ENCODE data around the gene CLEC16A.

Gene CLEC16A

GRCh38 chr16:10944249-10945064 lies at the start of gene CLEC16A:
TSS of gene CLEC16A (plus strand) at chr16:10944564. CDS start at chr16:10944718, 154 bp downstream.
- H3K36me3 Mint-ChIP-seq (ENCODE audit: low read depth) = peaks cover 37% of the 10 kb centered on the region
- DNase-seq = peak; percentile 98
- no peaks in the 10 kb centered on the region for H3K9me3 Mint-ChIP-seq
- no peaks in the 10 kb centered on the region for H3K27me3 Mint-ChIP-seq
- H3K4me3 Mint-ChIP-seq = peak within 1 kb of the TSS; percentile 94
- H3K4me1 Mint-ChIP-seq (ENCODE audit: low read depth) = peaks cover 68% of the 10 kb centered on the region
- peak within 1 kb of the TSS; percentile 88 for H3K27ac Mint-ChIP-seq

DNA sequence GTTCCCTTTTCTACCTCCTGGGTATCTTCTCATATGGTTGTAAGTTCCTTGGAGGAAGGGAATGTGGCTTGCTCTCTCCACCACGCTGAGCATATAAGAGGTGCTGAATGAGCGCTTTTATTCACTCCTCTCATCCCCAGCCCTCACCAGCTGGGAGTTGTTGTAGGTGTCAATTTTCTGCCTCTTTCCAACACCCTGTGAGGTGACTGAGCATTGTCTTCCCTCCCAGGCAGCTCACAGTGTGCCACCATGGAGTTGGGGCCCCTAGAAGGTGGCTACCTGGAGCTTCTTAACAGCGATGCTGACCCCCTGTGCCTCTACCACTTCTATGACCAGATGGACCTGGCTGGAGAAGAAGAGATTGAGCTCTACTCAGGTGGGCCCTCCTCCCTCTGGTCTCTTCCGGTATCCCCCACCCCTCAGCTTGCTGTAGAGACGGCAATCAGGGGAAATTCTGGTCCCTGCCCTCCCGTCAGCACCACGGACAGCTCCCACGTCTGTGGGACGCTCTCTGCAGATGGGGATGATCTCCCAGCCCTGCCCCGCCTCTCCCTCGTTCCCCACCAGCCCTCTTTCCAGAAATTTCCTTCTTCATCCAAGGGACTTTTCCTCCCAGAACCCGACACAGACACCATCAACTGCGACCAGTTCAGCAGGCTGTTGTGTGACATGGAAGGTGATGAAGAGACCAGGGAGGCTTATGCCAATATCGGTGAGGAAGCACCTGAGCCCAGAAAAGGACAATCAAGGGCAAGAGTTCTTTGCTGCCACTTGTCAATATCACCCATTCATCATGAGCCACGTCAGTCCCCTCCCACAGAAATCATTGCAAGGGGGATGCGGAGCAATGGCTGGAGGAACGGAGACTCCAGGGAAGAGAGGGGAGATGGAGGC lies 49.1 kb upstream of the CLEC16A start:
- H3K36me3 Mint-ChIP-seq (ENCODE audit: low read depth) = no peaks in the 10 kb centered on the region
- no peak overlapping the region for H3K27ac Mint-ChIP-seq
- no peaks in the 10 kb centered on the region for H3K9me3 Mint-ChIP-seq
- H3K4me3 Mint-ChIP-seq = no peak overlapping the region
- peak; percentile 43 for DNase-seq
- H3K27me3 Mint-ChIP-seq = peaks cover 23% of the 10 kb centered on the region
- no peaks in the 10 kb centered on the region for H3K4me1 Mint-ChIP-seq (ENCODE audit: low read depth)

DNA sequence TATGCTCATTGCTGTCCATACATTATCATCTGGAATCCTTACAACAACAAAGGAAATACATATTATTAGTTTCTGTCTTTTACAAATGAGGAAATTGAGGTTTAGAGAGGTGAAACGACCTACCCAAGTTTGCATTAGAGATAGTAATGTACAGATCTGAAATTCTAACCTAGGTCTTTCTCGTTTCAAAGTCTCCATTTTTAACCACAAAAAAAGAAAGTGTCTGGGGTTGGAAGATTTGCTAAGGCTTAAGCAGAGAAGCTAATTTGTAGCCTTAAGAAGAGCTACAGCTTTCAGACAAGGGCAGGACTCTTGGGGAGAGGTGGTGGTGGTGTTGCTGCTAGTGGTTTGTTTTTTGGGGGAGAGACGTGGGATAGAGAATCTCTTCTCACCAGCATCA lies 48.2 kb upstream of the CLEC16A start:
- H3K27ac Mint-ChIP-seq = no peak overlapping the region
- no peak for DNase-seq
- H3K4me1 Mint-ChIP-seq (ENCODE audit: low read depth) = no peaks in the 10 kb centered on the region
- no peaks in the 10 kb centered on the region for H3K36me3 Mint-ChIP-seq (ENCODE audit: low read depth)
- no peak overlapping the region for H3K4me3 Mint-ChIP-seq
- no peaks in the 10 kb centered on the region for H3K9me3 Mint-ChIP-seq
- peaks cover 14% of the 10 kb centered on the region for H3K27me3 Mint-ChIP-seq

GRCh38 chr16:10896723-10897122 lies 47.6 kb upstream of the CLEC16A start:
- H3K4me1 Mint-ChIP-seq (ENCODE audit: low read depth) = no peaks in the 10 kb centered on the region
- H3K27me3 Mint-ChIP-seq = peaks cover 10% of the 10 kb centered on the region
- no peaks in the 10 kb centered on the region for H3K9me3 Mint-ChIP-seq
- H3K27ac Mint-ChIP-seq = no peak overlapping the region
- no peaks in the 10 kb centered on the region for H3K36me3 Mint-ChIP-seq (ENCODE audit: low read depth)
- H3K4me3 Mint-ChIP-seq = no peak overlapping the region
- no peak for DNase-seq

GRCh38 chr16:10897134-10897533 lies 47.2 kb upstream of the CLEC16A start:
- peaks cover 7% of the 10 kb centered on the region for H3K27me3 Mint-ChIP-seq
- no peak overlapping the region for H3K27ac Mint-ChIP-seq
- no peaks in the 10 kb centered on the region for H3K4me1 Mint-ChIP-seq (ENCODE audit: low read depth)
- no peak for DNase-seq
- no peaks in the 10 kb centered on the region for H3K9me3 Mint-ChIP-seq
- no peak overlapping the region for H3K4me3 Mint-ChIP-seq
- no peaks in the 10 kb centered on the region for H3K36me3 Mint-ChIP-seq (ENCODE audit: low read depth)

GRCh38 chr16:10902999-10903398 lies 41.4 kb upstream of the CLEC16A start:
- Mint-ChIP-seq H3K36me3 (ENCODE audit: low read depth) (no peaks in the 10 kb centered on the region), H3K9me3 (peaks cover 8% of the 10 kb centered on the region), H3K4me1 (ENCODE audit: low read depth) (no peaks in the 10 kb centered on the region), H3K27ac (no peak overlapping the region), H3K4me3 (no peak overlapping the region), H3K27me3 (no peaks in the 10 kb centered on the region)
- DNase-seq = no peak

DNA sequence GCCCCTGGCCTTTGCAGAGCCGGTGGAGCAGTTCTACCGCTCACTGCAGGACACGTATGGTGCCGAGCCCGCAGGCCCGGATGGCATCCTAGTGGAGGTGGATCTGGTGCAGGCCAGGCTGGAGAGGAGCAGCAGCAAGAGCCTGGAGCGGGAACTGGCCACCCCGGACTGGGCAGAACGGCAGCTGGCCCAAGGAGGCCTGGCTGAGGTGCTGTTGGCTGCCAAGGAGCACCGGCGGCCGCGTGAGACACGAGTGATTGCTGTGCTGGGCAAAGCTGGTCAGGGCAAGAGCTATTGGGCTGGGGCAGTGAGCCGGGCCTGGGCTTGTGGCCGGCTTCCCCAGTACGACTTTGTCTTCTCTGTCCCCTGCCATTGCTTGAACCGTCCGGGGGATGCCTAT lies 37.9 kb upstream of the CLEC16A start:
- no peaks in the 10 kb centered on the region for H3K4me1 Mint-ChIP-seq (ENCODE audit: low read depth)
- H3K27ac Mint-ChIP-seq = no peak overlapping the region
- H3K27me3 Mint-ChIP-seq = no peaks in the 10 kb centered on the region
- H3K4me3 Mint-ChIP-seq = no peak overlapping the region
- no peak for DNase-seq
- H3K36me3 Mint-ChIP-seq (ENCODE audit: low read depth) = no peaks in the 10 kb centered on the region
- H3K9me3 Mint-ChIP-seq = peaks cover 8% of the 10 kb centered on the region

DNA sequence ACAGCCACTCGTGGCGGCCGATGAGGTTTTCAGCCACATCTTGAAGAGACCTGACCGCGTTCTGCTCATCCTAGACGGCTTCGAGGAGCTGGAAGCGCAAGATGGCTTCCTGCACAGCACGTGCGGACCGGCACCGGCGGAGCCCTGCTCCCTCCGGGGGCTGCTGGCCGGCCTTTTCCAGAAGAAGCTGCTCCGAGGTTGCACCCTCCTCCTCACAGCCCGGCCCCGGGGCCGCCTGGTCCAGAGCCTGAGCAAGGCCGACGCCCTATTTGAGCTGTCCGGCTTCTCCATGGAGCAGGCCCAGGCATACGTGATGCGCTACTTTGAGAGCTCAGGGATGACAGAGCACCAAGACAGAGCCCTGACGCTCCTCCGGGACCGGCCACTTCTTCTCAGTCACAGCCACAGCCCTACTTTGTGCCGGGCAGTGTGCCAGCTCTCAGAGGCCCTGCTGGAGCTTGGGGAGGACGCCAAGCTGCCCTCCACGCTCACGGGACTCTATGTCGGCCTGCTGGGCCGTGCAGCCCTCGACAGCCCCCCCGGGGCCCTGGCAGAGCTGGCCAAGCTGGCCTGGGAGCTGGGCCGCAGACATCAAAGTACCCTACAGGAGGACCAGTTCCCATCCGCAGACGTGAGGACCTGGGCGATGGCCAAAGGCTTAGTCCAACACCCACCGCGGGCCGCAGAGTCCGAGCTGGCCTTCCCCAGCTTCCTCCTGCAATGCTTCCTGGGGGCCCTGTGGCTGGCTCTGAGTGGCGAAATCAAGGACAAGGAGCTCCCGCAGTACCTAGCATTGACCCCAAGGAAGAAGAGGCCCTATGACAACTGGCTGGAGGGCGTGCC lies 37.2 kb upstream of the CLEC16A start:
- no peak for DNase-seq
- Mint-ChIP-seq H3K4me1 (ENCODE audit: low read depth) (no peaks in the 10 kb centered on the region), H3K4me3 (no peak overlapping the region), H3K36me3 (ENCODE audit: low read depth) (no peaks in the 10 kb centered on the region), H3K27ac (no peak overlapping the region), H3K27me3 (no peaks in the 10 kb centered on the region), H3K9me3 (peaks cover 8% of the 10 kb centered on the region)

DNA sequence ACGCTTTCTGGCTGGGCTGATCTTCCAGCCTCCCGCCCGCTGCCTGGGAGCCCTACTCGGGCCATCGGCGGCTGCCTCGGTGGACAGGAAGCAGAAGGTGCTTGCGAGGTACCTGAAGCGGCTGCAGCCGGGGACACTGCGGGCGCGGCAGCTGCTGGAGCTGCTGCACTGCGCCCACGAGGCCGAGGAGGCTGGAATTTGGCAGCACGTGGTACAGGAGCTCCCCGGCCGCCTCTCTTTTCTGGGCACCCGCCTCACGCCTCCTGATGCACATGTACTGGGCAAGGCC lies 36.7 kb upstream of the CLEC16A start:
- H3K36me3 Mint-ChIP-seq (ENCODE audit: low read depth) = no peaks in the 10 kb centered on the region

GRCh38 chr16:10911267-10911666 lies 33.1 kb upstream of the CLEC16A start:
- Mint-ChIP-seq H3K27ac (no peak overlapping the region), H3K4me1 (ENCODE audit: low read depth) (peaks cover 11% of the 10 kb centered on the region), H3K4me3 (no peak overlapping the region), H3K36me3 (ENCODE audit: low read depth) (no peaks in the 10 kb centered on the region), H3K9me3 (no peaks in the 10 kb centered on the region), H3K27me3 (no peaks in the 10 kb centered on the region)
- no peak for DNase-seq

More for the DNA sequence above, 36.7 kb upstream of the CLEC16A start:
- H3K9me3 Mint-ChIP-seq = peaks cover 6% of the 10 kb centered on the region
- no peaks in the 10 kb centered on the region for H3K4me1 Mint-ChIP-seq (ENCODE audit: low read depth)
- H3K27ac Mint-ChIP-seq = no peak overlapping the region
- H3K27me3 Mint-ChIP-seq = no peaks in the 10 kb centered on the region
- H3K4me3 Mint-ChIP-seq = no peak overlapping the region
- no peak for DNase-seq

DNA sequence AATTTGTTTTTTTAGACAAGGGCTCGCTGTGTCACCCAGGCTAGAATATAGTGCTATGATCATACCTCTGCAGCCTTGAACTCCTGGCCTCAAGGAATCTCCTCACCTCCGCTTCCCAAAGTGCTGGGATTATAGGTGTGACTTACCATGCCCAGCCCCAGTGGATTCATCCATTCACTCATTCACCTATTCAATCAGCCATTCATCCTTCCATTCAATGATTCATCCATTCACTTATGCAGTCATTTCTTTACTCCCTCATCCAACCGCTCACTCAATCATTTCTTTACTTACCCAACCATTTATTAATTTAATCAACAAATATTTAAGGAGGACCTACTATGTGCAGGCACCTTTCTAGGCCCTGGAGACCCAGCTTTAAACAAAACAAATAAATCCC lies 27.8 kb upstream of the CLEC16A start:
- H3K4me1 Mint-ChIP-seq (ENCODE audit: low read depth) = peaks cover 21% of the 10 kb centered on the region
- H3K9me3 Mint-ChIP-seq = no peaks in the 10 kb centered on the region
- DNase-seq = no peak
- no peaks in the 10 kb centered on the region for H3K27me3 Mint-ChIP-seq
- H3K36me3 Mint-ChIP-seq (ENCODE audit: low read depth) = no peaks in the 10 kb centered on the region
- H3K27ac Mint-ChIP-seq = no peak overlapping the region
- H3K4me3 Mint-ChIP-seq = no peak overlapping the region

GRCh38 chr16:10918294-10919002 lies 25.9 kb upstream of the CLEC16A start:
- H3K27me3 Mint-ChIP-seq = no peaks in the 10 kb centered on the region
- no peaks in the 10 kb centered on the region for H3K9me3 Mint-ChIP-seq
- peaks cover 7% of the 10 kb centered on the region for H3K36me3 Mint-ChIP-seq (ENCODE audit: low read depth)
- peak; percentile 87 for DNase-seq
- no peak overlapping the region for H3K4me3 Mint-ChIP-seq
- H3K4me1 Mint-ChIP-seq (ENCODE audit: low read depth) = peaks cover 21% of the 10 kb centered on the region
- no peak overlapping the region for H3K27ac Mint-ChIP-seq

- peaks cover 21% of the 10 kb centered on the region for H3K4me1 Mint-ChIP-seq (ENCODE audit: low read depth)
- H3K4me3 Mint-ChIP-seq = no peak overlapping the region
- H3K36me3 Mint-ChIP-seq (ENCODE audit: low read depth) = peaks cover 12% of the 10 kb centered on the region
- H3K9me3 Mint-ChIP-seq = no peaks in the 10 kb centered on the region
- no peak overlapping the region for H3K27ac Mint-ChIP-seq
- H3K27me3 Mint-ChIP-seq = no peaks in the 10 kb centered on the region
- DNase-seq = no peak
Observed at GRCh38 chr16:10919003-10919351, 25.4 kb upstream of the CLEC16A start.

Measured in activated T-cell treated with anti-CD3 and anti-CD28 coated beads, Interleukin-2, amount 50 U/mL, for 24 hours (primary cell).